NT2/D1 (cell line): ENCODE results near the gene HES4.
"Not testable (repeated sequence)": the region's sequence is repeated elsewhere in the genome, so short reads cannot be mapped to it uniquely, and the experiment has no call there.

Experiments used
- DNase-seq: peaks from one replicate; pipeline ENCODE4 v3.0.0-alpha.2; 2011; ENCODE audit warnings: low read depth, low spot score
- H3K27me3 ChIP-seq: 2 replicates; pipeline ENCODE4 v1.6.0; 2011; ENCODE audit warnings: mild to moderate bottlenecking; ENCODE audit not compliant: insufficient read length, insufficient read depth
- H3K36me3 ChIP-seq: 2 replicates; pipeline ENCODE4 v1.6.1; 2011; ENCODE audit warnings: mild to moderate bottlenecking, low read length, mixed read lengths; ENCODE audit not compliant: insufficient read depth, insufficient read length
- H3K4me1 ChIP-seq: 2 replicates; pipeline ENCODE4 v1.5.1; 2011; ENCODE audit not compliant: insufficient read depth, insufficient read length
- H3K4me3 ChIP-seq: 2 replicates; pipeline ENCODE4 v1.5.1; 2011; ENCODE audit warnings: low read depth; ENCODE audit not compliant: insufficient read length
- H3K9ac ChIP-seq: 2 replicates; pipeline ENCODE4 v1.6.0; 2011; ENCODE audit warnings: low read depth; ENCODE audit not compliant: insufficient read length
- H3K9me3 ChIP-seq: 2 replicates; pipeline ENCODE4 v1.5.1; 2011; ENCODE audit warnings: mild to moderate bottlenecking, low read length; ENCODE audit not compliant: insufficient read depth
- SUZ12 ChIP-seq: IDR thresholded peaks from 2 replicates; pipeline ENCODE4 v1.6.1; 2011; ENCODE audit not compliant: insufficient read length, insufficient read depth; ENCODE audit errors: extremely low read depth
- YY1 ChIP-seq: IDR thresholded peaks from 2 replicates; pipeline ENCODE4 v1.6.1; 2011; ENCODE audit not compliant: insufficient read length, insufficient read depth
- ZNF274 ChIP-seq: IDR thresholded peaks from 2 replicates; pipeline ENCODE4 v1.6.1; 2011; ENCODE audit warnings: mild to moderate bottlenecking, low read depth, low read length

Gene HES4

DNA sequence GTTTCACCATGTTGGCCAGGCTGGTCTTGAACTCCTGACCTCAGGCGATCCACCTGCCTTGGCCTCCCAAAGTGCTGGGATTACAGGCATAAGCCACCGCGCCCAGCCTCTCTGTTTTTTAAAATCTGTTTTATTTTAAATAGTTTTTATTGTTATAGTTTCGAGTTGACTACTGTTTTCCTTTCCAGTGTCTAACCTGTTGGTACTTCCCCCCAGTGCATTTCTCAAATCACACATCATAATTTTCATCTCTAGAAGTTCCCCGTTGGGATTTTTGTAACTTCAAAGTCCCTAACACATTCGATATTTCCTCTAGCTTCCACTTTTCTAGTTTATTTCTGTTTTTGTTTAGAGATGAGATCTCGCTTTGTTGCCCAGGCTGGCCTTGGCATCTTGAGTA, 7.5 kb downstream of the HES4 start:
- no peak overlapping the region for H3K9ac ChIP-seq
- no peak overlapping the region for H3K4me3 ChIP-seq
- no peak for DNase-seq
- peaks cover 11% of the 10 kb centered on the region; the same call in 1 of the 2 replicates for H3K9me3 ChIP-seq
- H3K36me3 ChIP-seq = no peaks in the 10 kb centered on the region
- TF ChIP-seq YY1 (no peak), SUZ12 (no peak), ZNF274 (no peak)
- H3K27me3 ChIP-seq = no peaks in the 10 kb centered on the region
- H3K4me1 ChIP-seq = peaks cover 5% of the 10 kb centered on the region

DNA sequence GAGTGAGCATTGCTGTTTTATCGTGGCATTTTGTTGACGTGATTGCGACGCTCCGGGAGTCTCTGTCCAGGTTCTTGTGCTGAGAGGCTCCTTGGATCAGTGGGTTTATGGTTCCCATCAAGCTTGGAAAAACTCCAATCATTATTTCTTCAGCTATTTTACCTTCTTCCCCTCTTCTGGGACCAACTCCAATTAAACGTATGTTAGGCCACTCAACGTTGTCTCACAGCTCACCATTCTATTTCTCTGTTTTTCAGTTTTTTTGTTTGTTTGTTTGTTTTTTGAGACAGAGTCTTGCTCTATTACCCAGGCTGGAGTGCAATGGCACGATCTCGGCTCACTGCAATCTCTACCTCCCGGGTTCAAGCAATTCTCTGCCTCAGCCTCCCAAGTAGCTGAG, 8.0 kb downstream of the HES4 start:
- Histone ChIP-seq H3K27me3 (no peaks in the 10 kb centered on the region), H3K9me3 (peaks cover 11% of the 10 kb centered on the region; the same call in 1 of the 2 replicates), H3K4me1 (peaks cover under 1% of the 10 kb centered on the region), H3K4me3 (no peak overlapping the region), H3K36me3 (no peaks in the 10 kb centered on the region), H3K9ac (no peak overlapping the region)
- DNase-seq = no peak
- TF ChIP-seq SUZ12 = no peak
- no peak for TF ChIP-seq ZNF274
- TF ChIP-seq YY1 = no peak

DNA sequence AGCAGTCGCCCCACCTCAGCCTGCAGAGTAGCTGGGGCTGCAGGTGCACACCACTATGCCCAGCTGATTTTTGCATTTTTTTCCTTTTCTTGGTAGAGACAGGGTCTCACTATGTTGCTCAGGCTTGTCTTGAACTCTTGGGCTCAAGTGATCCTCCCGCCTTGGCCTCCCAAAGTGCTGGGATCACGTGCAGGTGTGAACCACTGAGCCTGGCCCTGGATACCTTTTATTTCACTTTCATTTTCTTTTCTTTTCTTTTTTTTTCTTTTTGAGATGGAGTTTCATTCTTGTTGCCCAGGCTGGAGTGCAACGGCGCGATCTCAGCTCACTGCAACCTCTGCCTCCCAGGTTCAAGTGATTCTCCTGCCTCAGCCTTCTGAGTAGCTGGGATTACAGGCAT, 8.6 kb downstream of the HES4 start:
- not testable (repeated sequence) for DNase-seq, H3K4me1 ChIP-seq, H3K27me3 ChIP-seq, H3K4me3 ChIP-seq, H3K9ac ChIP-seq, H3K36me3 ChIP-seq
- peaks cover 11% of the 10 kb centered on the region; the same call in 1 of the 2 replicates for H3K9me3 ChIP-seq

DNA sequence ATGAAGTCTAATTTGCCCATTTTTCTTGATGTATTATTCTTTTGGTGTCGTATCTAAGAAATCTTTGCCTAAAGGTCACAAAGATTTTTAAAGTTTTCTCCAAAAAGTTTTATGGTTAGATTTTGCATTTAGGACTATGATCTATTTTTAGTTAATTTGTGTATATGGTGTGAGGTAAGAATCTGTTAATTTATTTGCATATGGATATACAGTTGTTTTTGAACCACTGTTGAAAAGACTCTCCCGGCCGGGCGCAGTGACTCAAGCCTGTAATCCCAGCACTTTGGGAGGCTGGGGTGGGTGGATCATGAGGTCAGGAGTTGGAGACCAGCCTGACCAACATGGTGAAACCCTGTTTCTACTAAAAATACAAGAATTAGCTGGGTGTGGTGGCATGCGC, 11.8 kb downstream of the HES4 start:
- not testable (repeated sequence) for H3K9ac ChIP-seq, H3K4me1 ChIP-seq, H3K4me3 ChIP-seq, H3K27me3 ChIP-seq, DNase-seq, H3K9me3 ChIP-seq, H3K36me3 ChIP-seq

DNA sequence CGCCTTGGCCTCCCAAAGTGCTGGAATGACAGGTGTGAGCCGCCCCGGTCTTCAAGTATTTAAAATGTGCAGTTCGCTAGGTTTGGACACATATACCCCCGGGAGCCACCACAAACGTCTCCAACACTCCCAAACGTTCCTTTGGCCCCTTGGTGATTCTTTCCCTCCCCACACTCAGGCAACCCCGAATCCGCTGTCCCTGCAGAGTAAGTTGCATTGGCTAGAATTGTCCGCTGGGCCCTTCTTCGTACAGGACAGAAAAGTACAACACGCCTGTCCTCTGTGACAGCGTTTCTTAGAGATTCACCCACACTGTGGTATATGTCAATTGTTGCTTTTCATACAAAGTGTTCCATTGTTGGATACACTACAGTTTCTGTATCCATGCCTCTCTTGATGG, 14.8 kb downstream of the HES4 start:
- TF ChIP-seq YY1 = no peak
- no peak for TF ChIP-seq SUZ12
- TF ChIP-seq ZNF274 = no peak
- H3K4me1 ChIP-seq = no peaks in the 10 kb centered on the region
- no peaks in the 10 kb centered on the region for H3K36me3 ChIP-seq
- peaks cover 18% of the 10 kb centered on the region for H3K27me3 ChIP-seq
- no peak overlapping the region for H3K4me3 ChIP-seq
- DNase-seq = no peak
- H3K9me3 ChIP-seq = no peaks in the 10 kb centered on the region
- no peak overlapping the region for H3K9ac ChIP-seq

DNA sequence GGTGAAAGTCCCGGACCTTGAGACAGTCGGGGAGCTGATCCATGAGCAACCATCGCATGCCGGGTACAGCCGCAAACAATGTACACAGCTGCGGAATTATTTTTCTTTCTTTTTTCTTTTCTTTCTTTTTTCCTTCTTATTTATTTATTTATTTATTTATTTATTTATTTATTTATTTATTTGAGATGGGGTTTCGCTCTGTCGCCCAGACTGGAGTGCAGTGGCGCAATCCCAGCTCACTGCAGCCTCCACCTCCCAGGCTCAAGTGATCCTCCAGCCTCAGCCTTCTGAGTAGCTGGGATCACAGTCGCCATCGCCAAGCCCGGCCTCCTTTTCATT, 15.5 kb downstream of the HES4 start:
- no peaks in the 10 kb centered on the region for H3K4me1 ChIP-seq
- H3K27me3 ChIP-seq = peaks cover 18% of the 10 kb centered on the region
- no peaks in the 10 kb centered on the region for H3K36me3 ChIP-seq
- no peaks in the 10 kb centered on the region for H3K9me3 ChIP-seq
- no peak for TF ChIP-seq YY1
- no peak for TF ChIP-seq SUZ12
- no peak for TF ChIP-seq ZNF274
- no peak overlapping the region for H3K9ac ChIP-seq
- DNase-seq = no peak
- no peak overlapping the region for H3K4me3 ChIP-seq

DNA sequence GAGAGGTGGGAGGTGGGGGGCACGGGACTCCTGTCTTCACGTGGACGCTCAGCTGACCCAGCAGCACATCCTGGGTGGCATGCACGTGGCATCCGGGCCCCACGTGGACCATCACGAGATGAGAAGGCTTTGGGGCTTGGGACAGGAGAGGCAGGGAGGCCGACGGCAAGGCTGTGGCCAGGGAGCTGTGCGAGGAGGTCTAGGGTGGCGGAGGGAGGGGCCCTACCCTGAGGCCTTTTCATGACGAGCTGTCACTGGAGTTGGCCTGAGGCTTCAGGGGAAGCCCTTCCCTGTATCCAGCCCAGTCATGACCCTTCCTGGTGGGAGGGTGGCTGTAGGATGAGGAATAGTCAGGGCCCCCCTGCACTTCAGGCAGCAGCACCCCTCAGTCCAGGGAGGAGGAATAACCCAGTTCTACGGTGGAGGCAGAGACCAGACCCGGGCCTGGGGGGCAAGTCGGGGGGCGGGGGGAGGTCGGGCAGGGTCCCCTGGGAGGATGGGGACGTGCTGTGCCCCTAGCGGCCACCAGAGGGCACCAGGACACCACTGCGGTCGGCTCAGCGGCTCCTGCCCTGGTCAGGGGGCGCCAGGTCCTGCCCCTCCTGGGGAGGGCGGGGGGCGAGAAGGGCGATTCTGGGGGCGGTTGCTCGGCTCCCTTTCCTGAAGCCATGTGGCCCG, 16.0 kb downstream of the HES4 start:
- H3K9ac ChIP-seq = no peak overlapping the region
- no peak for DNase-seq
- no peak overlapping the region for H3K4me3 ChIP-seq

DNA sequence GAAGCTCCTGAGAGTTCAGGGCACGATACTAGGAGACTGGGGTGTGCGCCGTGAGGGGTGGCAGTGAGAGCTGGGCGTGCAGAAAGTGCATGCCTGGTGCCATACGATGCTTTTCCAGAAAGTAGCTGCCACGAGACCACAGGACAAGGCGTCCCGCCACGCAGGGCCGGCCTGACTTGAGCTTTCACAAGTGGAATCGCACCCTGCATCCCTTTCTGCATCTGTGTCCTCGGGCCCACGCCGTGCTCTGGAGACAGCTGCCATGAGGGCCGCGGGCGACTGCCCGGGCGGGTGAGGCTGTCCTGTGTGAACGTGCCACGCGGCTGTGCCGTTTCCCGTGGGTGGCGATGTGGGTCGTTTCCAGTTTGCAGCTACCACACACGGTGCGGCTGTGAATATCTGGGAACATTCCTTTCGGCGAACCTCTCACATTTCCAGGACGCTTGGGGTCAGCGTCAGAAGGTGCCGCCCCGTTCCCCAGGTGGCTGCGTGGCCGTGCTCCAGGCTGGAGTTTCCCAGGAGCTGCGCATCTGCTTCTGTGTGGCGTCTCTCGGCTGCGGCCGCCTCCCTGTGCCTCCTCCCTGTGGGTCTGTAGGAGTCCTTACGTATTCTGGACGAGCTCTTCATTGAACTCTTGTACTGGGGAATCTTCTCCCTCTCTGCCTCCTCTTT, 17.0 kb downstream of the HES4 start:
- H3K36me3 ChIP-seq = no peaks in the 10 kb centered on the region
- no peak for DNase-seq
- TF ChIP-seq YY1 = no peak
- no peak for TF ChIP-seq SUZ12
- no peak for TF ChIP-seq ZNF274
- no peak overlapping the region for H3K4me3 ChIP-seq
- H3K9ac ChIP-seq = no peak overlapping the region
- H3K9me3 ChIP-seq = no peaks in the 10 kb centered on the region
- peaks cover 18% of the 10 kb centered on the region for H3K27me3 ChIP-seq
- no peaks in the 10 kb centered on the region for H3K4me1 ChIP-seq

More for the DNA sequence above, 16.0 kb downstream of the HES4 start:
- H3K9me3 ChIP-seq = no peaks in the 10 kb centered on the region
- H3K4me1 ChIP-seq = no peaks in the 10 kb centered on the region
- peaks cover 18% of the 10 kb centered on the region for H3K27me3 ChIP-seq
- TF ChIP-seq SUZ12 (no peak), ZNF274 (no peak), YY1 (no peak)
- no peaks in the 10 kb centered on the region for H3K36me3 ChIP-seq
